ENCODE measurements around the gene CCDC187.
"Not testable (repeated sequence)": the region's sequence is repeated elsewhere in the genome, so short reads cannot be mapped to it uniquely, and the experiment has no call there.

Gene CCDC187

GRCh38 chr9:136303825-136304416, at the start of gene CCDC187:
Gene CCDC187, minus strand, starts transcription at chr9:136304094. Its CDS starts 264 bp downstream, at chr9:136303830.
- FAIRE-seq: no peak

- FAIRE-seq: no peak
Observed at GRCh38 chr9:136353088-136353487, 49.2 kb upstream of the CCDC187 start.

GRCh38 chr9:136352682-136353081, 48.8 kb upstream of the CCDC187 start:
- no peak for FAIRE-seq

GRCh38 chr9:136351868-136352267, 48.0 kb upstream of the CCDC187 start:
- not testable (repeated sequence) for FAIRE-seq

GRCh38 chr9:136351252-136351800, 47.4 kb upstream of the CCDC187 start:
- no peak for FAIRE-seq

GRCh38 chr9:136349546-136349945, 45.7 kb upstream of the CCDC187 start:
- FAIRE-seq: no peak

GRCh38 chr9:136348691-136349090, 44.8 kb upstream of the CCDC187 start:
- no peak for FAIRE-seq

GRCh38 chr9:136347472-136348256, 43.8 kb upstream of the CCDC187 start:
- FAIRE-seq: no peak

- FAIRE-seq: no peak
Observed at GRCh38 chr9:136346927-136347465, 43.1 kb upstream of the CCDC187 start.

- no peak for FAIRE-seq
Observed at GRCh38 chr9:136346157-136346481, 42.2 kb upstream of the CCDC187 start.

GRCh38 chr9:136345281-136346156, 41.6 kb upstream of the CCDC187 start:
- no peak for FAIRE-seq

- no peak for FAIRE-seq
Observed at GRCh38 chr9:136344544-136345280, 40.8 kb upstream of the CCDC187 start.

GRCh38 chr9:136343884-136344269, 40.0 kb upstream of the CCDC187 start:
- no peak for FAIRE-seq

GRCh38 chr9:136343121-136343883, 39.4 kb upstream of the CCDC187 start:
- FAIRE-seq: no peak

- no peak for FAIRE-seq
Observed at GRCh38 chr9:136342181-136343120, 38.6 kb upstream of the CCDC187 start.

- FAIRE-seq: no peak
Observed at GRCh38 chr9:136341769-136342168, 37.9 kb upstream of the CCDC187 start.

GRCh38 chr9:136341042-136341655, 37.3 kb upstream of the CCDC187 start:
- FAIRE-seq: no peak

- no peak for FAIRE-seq
Observed at GRCh38 chr9:136340356-136341041, 36.6 kb upstream of the CCDC187 start.

- no peak for FAIRE-seq
Observed at GRCh38 chr9:136339958-136340310, 36.0 kb upstream of the CCDC187 start.

Data from TTC549 (cell line).